GM04503 (cell line): ENCODE measurements around the gene ZNF319.

ENCODE experiments used
- DNase-seq: peaks from one replicate; pipeline ENCODE4 v3.0.0-alpha.2; 2012; ENCODE audit warnings: low read depth

Gene ZNF319

GRCh38 chr16:58036943-58037342 is 36.5 kb upstream of the ZNF319 start:
- DNase-seq: no peak

GRCh38 chr16:58035356-58036170 is 35.1 kb upstream of the ZNF319 start:
- DNase-seq: no peak

GRCh38 chr16:58034774-58035173 is 34.3 kb upstream of the ZNF319 start:
- DNase-seq: no peak

GRCh38 chr16:58034128-58034685 is 33.7 kb upstream of the ZNF319 start:
- no peak for DNase-seq

- no peak for DNase-seq
Measured at GRCh38 chr16:58032710-58033293, 32.3 kb upstream of the ZNF319 start.

- DNase-seq: no peak
Measured at GRCh38 chr16:58031016-58031800, 30.7 kb upstream of the ZNF319 start.

- no peak for DNase-seq
Measured at GRCh38 chr16:58030136-58030840, 29.8 kb upstream of the ZNF319 start.

GRCh38 chr16:58029410-58029809 is 28.9 kb upstream of the ZNF319 start:
- no peak for DNase-seq

GRCh38 chr16:58028541-58029070 is 28.1 kb upstream of the ZNF319 start:
- DNase-seq: no peak

- DNase-seq: no peak
Measured at GRCh38 chr16:58027916-58028455, 27.5 kb upstream of the ZNF319 start.

GRCh38 chr16:58027161-58027915 is 26.9 kb upstream of the ZNF319 start:
- DNase-seq: no peak

GRCh38 chr16:58026705-58027160 is 26.3 kb upstream of the ZNF319 start:
- DNase-seq: no peak

- no peak for DNase-seq
Measured at GRCh38 chr16:58026139-58026704, 25.8 kb upstream of the ZNF319 start.

- DNase-seq: no peak
Measured at GRCh38 chr16:58025351-58026138, 25.1 kb upstream of the ZNF319 start, which contains the start of gene MMP15. Gene MMP15 (plus strand): TSS chr16:58025754. CDS start chr16:58026351, 597 bp downstream.

GRCh38 chr16:58024486-58025350 is 24.2 kb upstream of the ZNF319 start:
- DNase-seq: no peak

- DNase-seq: no peak
Measured at GRCh38 chr16:58022601-58023371, 22.3 kb upstream of the ZNF319 start.
